K562 (cell line): ENCODE results near the gene PRDX2. TPM values are rescaled to one million over a fixed set of nuclear protein-coding genes. Genes with fewer than 3 reads are reported as not detected.
A peak's percentile ranks its signal among the peaks of the same experiment; 100 is the strongest.

Source experiments
- BCLAF1 ChIP-seq, 2 experiments: fragments of 450-650 bp in 1 of 2; IDR thresholded peaks; 2 replicates each; pipeline ENCODE4 v1.6.1; 2011 to 2017; ENCODE audit warnings: low read depth in 2 of 2, antibody characterized with exemption in 1 of 2, borderline replicate concordance in 1 of 2, low read length in 1 of 2, mild to moderate bottlenecking in 1 of 2, mixed read lengths in 1 of 2; ENCODE audit not compliant: control insufficient read depth in 1 of 2
- BRD4 ChIP-seq: fragments of 200-600 bp; sonication (generic); IDR thresholded peaks from 2 replicates; pipeline ENCODE4 v1.6.1; 2017; ENCODE audit warnings: inconsistent platforms
- BRF2 ChIP-seq: IDR thresholded peaks from 3 replicates; pipeline ENCODE4 v1.6.1; 2011; ENCODE audit warnings: borderline replicate concordance, mild to moderate bottlenecking; ENCODE audit not compliant: insufficient read length, insufficient read depth
- CBFA2T3 ChIP-seq: fragments of 450-650 bp; IDR thresholded peaks from 2 replicates; pipeline ENCODE4 v1.6.1; 2017
- CTBP1 ChIP-seq: fragments of 450-650 bp; IDR thresholded peaks from 2 replicates; pipeline ENCODE4 v1.6.1; 2016; ENCODE audit warnings: borderline replicate concordance
- CXXC5 ChIP-seq: fragments of 250-450 bp; sonication (Bioruptor Pico); IDR thresholded peaks from 2 replicates; pipeline ENCODE4 v1.8.0; 2022; ENCODE audit warnings: inconsistent platforms, mild to moderate bottlenecking, moderate library complexity
- ELF2 ChIP-seq: fragments of 250-450 bp; sonication (Bioruptor Pico); IDR thresholded peaks from 2 replicates; pipeline ENCODE4 v1.5.0; 2021; ENCODE audit warnings: mild to moderate bottlenecking
- FOXK2 ChIP-seq, 2 experiments: fragments of 450-650 bp; IDR thresholded peaks in 1 of 2; conservative IDR thresholded peaks in 1 of 2; 2 replicates each; pipeline ENCODE4 v1.6.1; 2016; ENCODE audit warnings: low read depth in 2 of 2, mild to moderate bottlenecking in 1 of 2
- GABPB1 ChIP-seq: sonication (generic); formaldehyde crosslinking; IDR thresholded peaks from 2 replicates; pipeline ENCODE4 v1.8.0; 2022; ENCODE audit warnings: mild to moderate bottlenecking, missing genetic modification reagents
- HBP1 ChIP-seq: fragments of 450-650 bp; formaldehyde crosslinking; IDR thresholded peaks from 2 replicates; pipeline ENCODE4 v1.4.0; 2022; ENCODE audit warnings: missing genetic modification characterization
- HDAC1 ChIP-seq, 2 experiments: fragments of 450-650 bp; IDR thresholded peaks; 2 replicates each; pipeline ENCODE4 v1.6.1; 2016 to 2017; ENCODE audit warnings: inconsistent platforms in 1 of 2, mild to moderate bottlenecking in 1 of 2, moderate library complexity in 1 of 2
- SAP30 ChIP-seq: fragments of 200-600 bp; sonication (generic); IDR thresholded peaks from 2 replicates; pipeline ENCODE4 v1.6.1; 2012; ENCODE audit warnings: borderline replicate concordance, low read depth, mild to moderate bottlenecking, moderate library complexity, low read length, control low read depth, inconsistent platforms; ENCODE audit not compliant: insufficient read depth, poor library complexity, severe bottlenecking
- SMARCE1 ChIP-seq: fragments of 450-650 bp; IDR thresholded peaks from 2 replicates; pipeline ENCODE4 v1.7.1; 2016; ENCODE audit warnings: mild to moderate bottlenecking
- SRF ChIP-seq, 2 experiments: fragments of 250-450, 450-650 bp in 1 of 2; sonication (Bioruptor Pico) in 1 of 2; sonication (generic) in 1 of 2; formaldehyde crosslinking; IDR thresholded peaks; 2 replicates each; pipeline versions ENCODE4 v1.5.0 to v1.5.1; 2020 to 2022; ENCODE audit warnings: mild to moderate bottlenecking in 1 of 2, missing genetic modification reagents in 1 of 2
- TAF1 ChIP-seq: IDR thresholded peaks from 2 replicates; pipeline ENCODE4 v1.6.1; 2011; ENCODE audit warnings: mild to moderate bottlenecking, low read length, moderate library complexity; ENCODE audit not compliant: insufficient read depth, control insufficient read depth, severe bottlenecking; ENCODE audit errors: extremely low read depth
- TCF3 ChIP-seq: sonication (generic); formaldehyde crosslinking; IDR thresholded peaks from 2 replicates; pipeline ENCODE4 v1.4.0; 2020; ENCODE audit warnings: mild to moderate bottlenecking, missing genetic modification reagents
- THAP7 ChIP-seq: fragments of 250-450 bp; sonication (Bioruptor Pico); IDR thresholded peaks from 2 replicates; pipeline ENCODE4 v1.5.0; 2021
- ZNF263 ChIP-seq: sonication (generic); formaldehyde crosslinking; IDR thresholded peaks from 2 replicates; pipeline ENCODE4 v1.8.0; 2022; ENCODE audit warnings: mild to moderate bottlenecking, missing genetic modification reagents, borderline replicate concordance
- ZNF282 ChIP-seq: sonication (generic); formaldehyde crosslinking; IDR thresholded peaks from 2 replicates; pipeline ENCODE4 v1.8.1; 2023; ENCODE audit warnings: missing genetic modification reagents
- polyA plus RNA-seq, 8 experiments: library from polyadenylated mRNA; depleted of rRNA in 4 of 8; stranded (reverse) in 5 of 8; unstranded in 3 of 8; fragments of >200 nt; fragmentation: Nextera tagmentation in 2 of 8; fragmentation: Illumina TruSeq in 1 of 8; extraction: Ambion mirVana in 2 of 8; extraction: Trizol in 1 of 8; gene quantifications; 2 replicates each; pipeline versions ENCODE4 v1.2.1 to v1.2.3, GENCODE V29; 2011 to 2014; ENCODE audit warnings: inconsistent platforms in 1 of 8, missing spikeins in 1 of 8
- total RNA-seq, 7 experiments: library from RNA; depleted of rRNA in 6 of 7; stranded (reverse); fragments of >200 nt in 6 of 7; fragmentation: Illumina TruSeq in 2 of 7; extraction: Trizol in 2 of 7; gene quantifications; 2 replicates each; pipeline versions ENCODE4 v1.2.1 to v1.2.3, GENCODE V29; 2011 to 2021; ENCODE audit warnings: low replicate concordance in 1 of 7

The PRDX2 gene
- total and polyA plus RNA-seq, 9 of the 15 experiments (the other 6 are each of a cell fraction or from before 2014, with no cell fraction given): 206 to 1,183 (median 415) TPM

- TF ChIP-seq BCLAF1 (IDR thresholded peaks at IDR 0.05; ENCODE audit: borderline replicate concordance in 1 of 2, control insufficient read depth in 1 of 2, low read depth in 2 of 2, low read length in 1 of 2) (peak in 1 of 2 experiments; percentile 83; a peak in 1 of 4 replicates), HBP1 (CRISPR knock-in tag) (no peak), BRF2 (no peak), HDAC1 (IDR thresholded peaks at IDR 0.05) (peak in 1 of 2 experiments; percentile 78; a peak in 1 of 4 replicates), SRF (CRISPR knock-in tag; IDR thresholded peaks at IDR 0.05) (peak in 1 of 2 experiments; percentile 68; a peak in 1 of 4 replicates), ZNF282 (CRISPR knock-in tag) (no peak), GABPB1 (CRISPR knock-in tag) (peak; percentile 88), TCF3 (CRISPR knock-in tag) (peak; percentile 36), ZNF263 (CRISPR knock-in tag) (peak; percentile 51; the same call in 1 of the 2 replicates), CBFA2T3 (peak; percentile 42), BRD4 (no peak), FOXK2 (conservative IDR thresholded peaks at IDR 0.05 in 1 of 2, IDR thresholded peaks at IDR 0.05 in 1 of 2; ENCODE audit: low read depth in 2 of 2) (peak in 1 of 2 experiments; percentile 35; a peak in 1 of 4 replicates), THAP7 (peak; percentile 80; the same call in 1 of the 2 replicates), TAF1 (peak; percentile 15), SMARCE1 (no peak), SAP30 (peak; percentile 67), CTBP1 (peak; percentile 81), ELF2 (CRISPR knock-in tag) (no peak), CXXC5 (CRISPR knock-in tag) (peak; percentile 83)
Measured at GRCh38 chr19:12792051-12792852, 9.3 kb downstream of the PRDX2 start (continued).
